Measurements from ENCODE around the gene CHIC1.

GRCh38 chrX:73562984-73563737, at the start of gene CHIC1:
- TF ChIP-seq CTCF (IDR thresholded peaks at IDR 0.05; ENCODE audit: low read length) (no peak), EZH2 (IDR thresholded peaks at IDR 0.05; ENCODE audit: borderline replicate concordance, low read length) (no peak)

Data from OCI-LY1 (cell line).